Thyroid gland (tissue), 4 donors: Measurements from ENCODE around the gene DAPK1.

Source experiments
- CTCF ChIP-seq, 6 experiments: fragments of 200-600 bp in 3 of 6; fragments of 450-650 bp in 3 of 6; sonication (generic) in 3 of 6; IDR thresholded peaks; one replicate each; pipeline ENCODE4 v1.5.1; 2016 to 2019; ENCODE audit warnings: antibody characterized with exemption in 6 of 6, mild to moderate bottlenecking in 2 of 6, inconsistent platforms in 1 of 6, moderate library complexity in 1 of 6
- POLR2A ChIP-seq, 2 donors: fragments of 450-650 bp; IDR thresholded peaks; one replicate each; pipeline ENCODE4 v1.6.1; 2017; ENCODE audit warnings: antibody characterized with exemption in 2 of 2, mild to moderate bottlenecking in 2 of 2, moderate library complexity in 1 of 2

- no peak for TF ChIP-seq CTCF (IDR thresholded peaks at IDR 0.05)
- no peak for TF ChIP-seq POLR2A (IDR thresholded peaks at IDR 0.05)
Measured at GRCh38 chr9:87543251-87543650, 45.6 kb downstream of the DAPK1 start.
